H1 (cell line): ENCODE results near the gene VSIG10. TPM values are rescaled to one million over a fixed set of nuclear protein-coding genes. Genes with fewer than 3 reads are reported as not detected.
"Not testable (repeated sequence)": the region's sequence is repeated elsewhere in the genome, so short reads cannot be mapped to it uniquely, and the experiment has no call there.

ENCODE experiments used
- CTCF ChIA-PET: fragments of 300-600 bp; sonication (Branson Sonifier 250); formaldehyde crosslinking; loops from one replicate; lab custom pipeline; 2021; ENCODE audit not compliant: partially characterized antibody; lab: Charles Lee
- POLR2A ChIA-PET: fragments of 300-600 bp; sonication (Branson Sonifier 250); formaldehyde crosslinking; loops from one replicate; lab custom pipeline; 2021; ENCODE audit warnings: inconsistent platforms; ENCODE audit not compliant: partially characterized antibody; lab: Charles Lee
- DNase-seq, 2 experiments: peaks; one replicate each; pipeline versions ENCODE4 v3.0.0 to v3.0.0-alpha.2; 2010 to 2022; ENCODE audit warnings: low spot score in 2 of 2, low read depth in 1 of 2, mixed read lengths in 1 of 2
- FAIRE-seq: peaks from 2 replicates; lab custom pipeline; 2011; peaks lifted over from hg19 to GRCh38; lab: Jason Lieb, UNC
- H2AFZ ChIP-seq: 2 replicates; pipeline ENCODE4 v1.8.1; 2012; ENCODE audit warnings: low read length, inconsistent platforms
- H2AK5ac ChIP-seq: 2 replicates; pipeline ENCODE4 v1.6.1; 2013; ENCODE audit warnings: low read depth, low read length
- H2BK120ac ChIP-seq: replicated peaks from 2 replicates; pipeline ENCODE3; 2013; ENCODE audit warnings: low read depth, low read length, inconsistent platforms
- H2BK12ac ChIP-seq: 2 replicates; pipeline ENCODE4 v1.6.1; 2013; ENCODE audit warnings: low read depth, low read length
- H2BK15ac ChIP-seq: 2 replicates; pipeline ENCODE4 v1.6.1; 2013; ENCODE audit warnings: low read length
- H2BK20ac ChIP-seq: 2 replicates; pipeline ENCODE4 v1.6.1; 2013; ENCODE audit warnings: low read length
- H2BK5ac ChIP-seq: 2 replicates; pipeline ENCODE4 v1.6.1; 2013; ENCODE audit warnings: low read depth, low read length
- H3K14ac ChIP-seq: 2 replicates; pipeline ENCODE4 v1.6.1; 2013; ENCODE audit warnings: inconsistent platforms; ENCODE audit not compliant: insufficient read length
- H3K18ac ChIP-seq: 2 replicates; pipeline ENCODE4 v1.6.1; 2013; ENCODE audit warnings: low read length; ENCODE audit errors: extremely low read depth
- H3K23ac ChIP-seq: 2 replicates; pipeline ENCODE4 v1.6.1; 2013; ENCODE audit warnings: inconsistent platforms; ENCODE audit not compliant: insufficient read length
- H3K23me2 ChIP-seq: 2 replicates; pipeline ENCODE4 v1.6.1; 2013; ENCODE audit warnings: low read depth, low read length
- H3K27ac ChIP-seq: 2 replicates; pipeline ENCODE4 v1.6.1; 2011; ENCODE audit warnings: low read depth, low read length, inconsistent platforms
- H3K27me3 ChIP-seq, 4 experiments: replicated peaks in 1 of 4; 1 replicate in 1 of 4; 2 replicates in 3 of 4; pipeline versions ENCODE4 v1.6.1 to v1.8.1; 2011 to 2013; ENCODE audit warnings: low read length in 3 of 4, mild to moderate bottlenecking in 3 of 4, inconsistent platforms in 2 of 4, mixed read lengths in 2 of 4, moderate library complexity in 1 of 4; ENCODE audit not compliant: control insufficient read depth in 3 of 4, insufficient read depth in 3 of 4; ENCODE audit errors: extremely low read depth in 1 of 4
- H3K36me3 ChIP-seq, 4 experiments: 2 replicates each; pipeline versions ENCODE4 v1.6.1 to v1.8.1; 2011 to 2013; ENCODE audit warnings: mild to moderate bottlenecking in 4 of 4, low read length in 3 of 4, moderate library complexity in 2 of 4, control low read depth in 1 of 4, inconsistent platforms in 1 of 4; ENCODE audit not compliant: insufficient read depth in 4 of 4, control insufficient read depth in 2 of 4
- H3K4ac ChIP-seq: replicated peaks from 2 replicates; pipeline ENCODE3; 2013; ENCODE audit warnings: low read length, low read depth, mixed read lengths, inconsistent platforms; ENCODE audit not compliant: insufficient read length
- H3K4me1 ChIP-seq, 4 experiments: replicated peaks in 1 of 4; 1 replicate in 1 of 4; 2 replicates in 3 of 4; pipeline versions ENCODE4 v1.6.1 to v1.8.1; 2011 to 2013; ENCODE audit warnings: low read length in 3 of 4, inconsistent platforms in 2 of 4, mixed read lengths in 1 of 4; ENCODE audit not compliant: insufficient read depth in 4 of 4, control insufficient read depth in 3 of 4
- H3K4me2 ChIP-seq, 2 experiments: 2 replicates each; pipeline versions ENCODE4 v1.6.1 to v1.8.1; 2011 to 2013; ENCODE audit warnings: low read depth in 2 of 2, low read length in 2 of 2, control low read depth in 1 of 2, inconsistent platforms in 1 of 2, mild to moderate bottlenecking in 1 of 2; ENCODE audit not compliant: insufficient read depth in 1 of 2
- H3K4me3 ChIP-seq, 4 experiments: fragments of 200-600, 300-600 bp in 1 of 4; sonication (generic), shearing (Covaris generic), sonication (Bioruptor Twin) in 1 of 4; 2 replicates each; pipeline versions ENCODE4 v1.5.1 to v1.8.1; 2011 to 2016; ENCODE audit warnings: low read length in 4 of 4, low read depth in 3 of 4, control low read depth in 2 of 4, inconsistent platforms in 2 of 4, mild to moderate bottlenecking in 2 of 4, mixed read lengths in 1 of 4, moderate library complexity in 1 of 4; ENCODE audit not compliant: insufficient read depth in 2 of 4; ENCODE audit errors: extremely low read depth in 1 of 4
- H3K56ac ChIP-seq: replicated peaks from 2 replicates; pipeline ENCODE3; 2013; ENCODE audit warnings: low read depth, mild to moderate bottlenecking, mixed read lengths, low read length, inconsistent platforms; ENCODE audit not compliant: insufficient read length
- H3K79me1 ChIP-seq: 2 replicates; pipeline ENCODE4 v1.6.1; 2013; ENCODE audit warnings: low read depth, low read length, control low read depth
- H3K79me2 ChIP-seq, 2 experiments: 2 replicates each; pipeline versions ENCODE4 v1.6.1 to v1.8.1; 2012 to 2013; ENCODE audit warnings: low read length in 2 of 2, mild to moderate bottlenecking in 2 of 2, inconsistent platforms in 1 of 2; ENCODE audit not compliant: insufficient read depth in 2 of 2, control insufficient read depth in 1 of 2
- H3K9ac ChIP-seq, 4 experiments: replicated peaks in 1 of 4; 1 replicate in 1 of 4; 2 replicates in 3 of 4; pipeline versions ENCODE4 v1.6.1 to v1.8.1; 2011 to 2013; ENCODE audit warnings: low read depth in 3 of 4, low read length in 3 of 4, control low read depth in 2 of 4, mild to moderate bottlenecking in 2 of 4, moderate library complexity in 2 of 4, inconsistent platforms in 1 of 4; ENCODE audit errors: extremely low read depth in 1 of 4
- H3K9me3 ChIP-seq, 2 experiments: 2 replicates each; pipeline versions ENCODE4 v1.6.1 to v1.8.1; 2012 to 2013; ENCODE audit warnings: mild to moderate bottlenecking in 2 of 2, moderate library complexity in 2 of 2, control low read depth in 1 of 2, inconsistent platforms in 1 of 2, low read depth in 1 of 2, low read length in 1 of 2, mixed read lengths in 1 of 2; ENCODE audit not compliant: insufficient read depth in 2 of 2
- H4K20me1 ChIP-seq, 2 experiments: replicated peaks in 1 of 2; 2 replicates each; pipeline versions ENCODE3 to v1.8.1; 2011 to 2013; ENCODE audit warnings: inconsistent platforms in 2 of 2, low read length in 2 of 2, mild to moderate bottlenecking in 1 of 2; ENCODE audit not compliant: insufficient read depth in 2 of 2, control insufficient read depth in 1 of 2
- H4K5ac ChIP-seq: 2 replicates; pipeline ENCODE4 v1.6.1; 2013; ENCODE audit warnings: low read length, low read depth, mixed read lengths, inconsistent platforms; ENCODE audit not compliant: insufficient read length
- H4K8ac ChIP-seq: 2 replicates; pipeline ENCODE4 v1.8.0; 2013; ENCODE audit warnings: mild to moderate bottlenecking, moderate library complexity, low read length, inconsistent platforms; ENCODE audit not compliant: insufficient read depth; ENCODE audit errors: extremely low read depth
- H4K91ac ChIP-seq: replicated peaks from 2 replicates; pipeline ENCODE3; 2013; ENCODE audit warnings: low read length, mixed read lengths, inconsistent platforms; ENCODE audit not compliant: insufficient read length
- WGBS, 2 experiments: shearing (Covaris generic) in 1 of 2; methylation state at CpG; one replicate each; pipeline versions ENCODE4 v1.1.6 to v1.1.7; 2013 to 2015; ENCODE audit warnings: low lambda C conversion rate in 2 of 2, mixed read lengths in 2 of 2, inconsistent platforms in 1 of 2, low coverage in 1 of 2, missing lambda C conversion rate in 1 of 2; ENCODE audit not compliant: insufficient replicate concordance in 2 of 2, insufficient coverage in 1 of 2, insufficient read length in 1 of 2; ENCODE audit errors: extremely low coverage in 1 of 2, missing lambda C conversion rate in 1 of 2; 5-methylcytosine and 5-hydroxymethylcytosine counted together
- polyA plus RNA-seq, 7 experiments: library from polyadenylated mRNA; depleted of rRNA in 3 of 7; stranded (reverse) in 5 of 7; unstranded in 2 of 7; fragments of >200 nt in 5 of 7; fragments of 200-250 nt in 2 of 7; gene quantifications; 1 replicate in 5 of 7; 2 replicates in 1 of 7; 4 replicates in 1 of 7; pipeline versions ENCODE4 v1.2.1 to v1.2.3, GENCODE V29; 2011 to 2013; ENCODE audit warnings: missing spikeins in 2 of 7, mixed read lengths in 2 of 7
- total RNA-seq: library from RNA; stranded (reverse); fragmentation: NEBNext Ultra II Directional; extraction: Animal tissue kit (Norgen Biotek cat#: 25700); gene quantifications from 2 replicates; pipeline ENCODE4 v1.2.1, GENCODE V29; 2021

The VSIG10 gene
- total and polyA plus RNA-seq, 2 of the 8 experiments (the other 6 are each of a cell fraction or from before 2014, with no cell fraction given) = 34.4 to 93.6 TPM

DNA sequence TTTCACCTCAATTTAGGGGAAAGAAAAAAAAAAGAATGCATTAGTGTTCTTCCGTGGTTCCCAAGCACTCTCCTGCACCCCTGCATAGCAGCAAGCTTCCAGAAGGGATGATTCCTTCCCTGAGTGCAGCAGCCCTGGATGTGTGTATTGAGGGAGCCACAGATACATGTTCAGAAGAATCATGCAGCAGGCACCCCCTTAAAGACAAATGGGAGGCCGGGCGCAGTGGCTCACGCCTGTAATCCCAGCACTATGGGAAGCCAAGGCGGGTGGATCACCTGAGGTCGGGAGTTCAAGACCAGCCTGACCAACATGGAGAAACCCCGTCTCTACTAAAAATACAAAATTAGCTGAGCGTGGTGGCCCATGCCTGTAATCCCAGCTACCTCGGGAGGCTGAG lies 22.3 kb downstream of the VSIG10 start:
- CTCF ChIA-PET = interaction anchor here (1.2 to 1.7 kb wide), 2 partner anchors 13 to 17 kb away, joined by 3 to 5 read pairs; no protein-coding TSS in a partner anchor
- H3K36me3 ChIP-seq = peaks cover 9 to 48% (median 29%) of the 10 kb centered on the region in 4 experiments

More for the DNA sequence above, 22.3 kb downstream of the VSIG10 start:
- H3K56ac ChIP-seq, H3K9me3 ChIP-seq, H3K27me3 ChIP-seq, FAIRE-seq, H4K5ac ChIP-seq, H3K4me1 ChIP-seq, H2AK5ac ChIP-seq, H3K4me3 ChIP-seq, H2BK12ac ChIP-seq, H4K8ac ChIP-seq, H3K18ac ChIP-seq, H2BK15ac ChIP-seq, H4K20me1 ChIP-seq, H2BK5ac ChIP-seq, H3K27ac ChIP-seq, DNase-seq, H3K23ac ChIP-seq, H3K14ac ChIP-seq, H3K4ac ChIP-seq, H2AFZ ChIP-seq, H3K23me2 ChIP-seq, H3K4me2 ChIP-seq, H2BK120ac ChIP-seq, H3K9ac ChIP-seq, H3K79me1 ChIP-seq, H4K91ac ChIP-seq, H2BK20ac ChIP-seq: not testable (repeated sequence)
- POLR2A ChIA-PET = interaction anchor here (0.5 to 8.3 kb wide), 4 partner anchors 10 to 23 kb away, joined by 3 to 106 read pairs (median 4); partner anchors contain the start of gene WSB2
- H3K79me2 ChIP-seq = peaks cover 0 to 10% of the 10 kb centered on the region in 2 experiments; a peak in 2 of 4 replicates
- WGBS, 2 experiments = 90% methylated on average over 9 of the region's 9 CpGs; no CpG with 5 or more reads in 1 of the 2 experiments
